WTC11 (cell line): Measurements from ENCODE around the gene IGFL2. TPM values are rescaled to one million over a fixed set of nuclear protein-coding genes. Genes with fewer than 3 reads are reported as not detected.

Experiments used
- ATAC-seq: fragments of 200-7000 bp; cut with Tn5 transposase; 2 replicates; pipeline ENCODE4 v1.10.0; 2021; ENCODE audit warnings: mild to moderate bottlenecking, moderate library complexity
- CTCF ChIA-PET: fragments of 300-600 bp; sonication (Branson Sonifier 250); formaldehyde crosslinking; loops from one replicate; lab custom pipeline; 2021; ENCODE audit warnings: antibody characterized with exemption; lab: Charles Lee
- POLR2A ChIA-PET: fragments of 350-600 bp; sonication (Branson Sonifier 250); formaldehyde crosslinking; loops from one replicate; lab custom pipeline; 2021; ENCODE audit warnings: antibody characterized with exemption; lab: Charles Lee
- DNase-seq: peaks from one replicate; pipeline ENCODE4 v3.0.0; 2021; ENCODE audit warnings: low spot score
- H3K27ac Mint-ChIP-seq: 2 replicates; pipeline ENCODE4 v1.8.0; 2021; ENCODE audit warnings: mixed read lengths
- H3K27me3 Mint-ChIP-seq: 2 replicates; pipeline ENCODE4 v1.8.0; 2021; ENCODE audit warnings: low read depth, mild to moderate bottlenecking, moderate library complexity, mixed read lengths
- H3K36me3 Mint-ChIP-seq: 2 replicates; pipeline ENCODE4 v1.8.0; 2021; ENCODE audit warnings: mixed read lengths
- H3K4me1 Mint-ChIP-seq: 2 replicates; pipeline ENCODE4 v1.8.0; 2022; ENCODE audit warnings: mixed read lengths
- H3K4me3 Mint-ChIP-seq: 2 replicates; pipeline ENCODE4 v1.8.0; 2021; ENCODE audit warnings: mild to moderate bottlenecking, moderate library complexity, mixed read lengths
- H3K9me3 Mint-ChIP-seq: 2 replicates; pipeline ENCODE4 v1.8.0; 2021; ENCODE audit warnings: mixed read lengths
- CBFB ChIP-seq: sonication (generic); formaldehyde crosslinking; IDR thresholded peaks from 2 replicates; pipeline ENCODE4 v1.8.1; 2022; ENCODE audit warnings: mild to moderate bottlenecking, low read depth, missing genetic modification reagents
- CDX4 ChIP-seq: fragments of 250-450 bp; sonication (Bioruptor Pico); IDR thresholded peaks from 2 replicates; pipeline ENCODE4 v1.9.0; 2021; ENCODE audit warnings: moderate library complexity, mild to moderate bottlenecking, inconsistent platforms, borderline replicate concordance
- ETV6 ChIP-seq: sonication (generic); formaldehyde crosslinking; IDR thresholded peaks from 2 replicates; pipeline ENCODE4 v1.8.1; 2022; ENCODE audit warnings: mild to moderate bottlenecking, missing genetic modification reagents
- GABPB1 ChIP-seq: sonication (generic); formaldehyde crosslinking; IDR thresholded peaks from 2 replicates; pipeline ENCODE4 v1.8.1; 2023; ENCODE audit warnings: mild to moderate bottlenecking, missing genetic modification reagents
- GTF2I ChIP-seq: fragments of 250-450 bp; sonication (Bioruptor Pico); conservative IDR thresholded peaks from 2 replicates; pipeline ENCODE4 v1.4.0; 2021; ENCODE audit warnings: mild to moderate bottlenecking
- HMGA2 ChIP-seq: fragments of 250-450 bp; sonication (Bioruptor Pico); IDR thresholded peaks from 2 replicates; pipeline ENCODE4 v1.4.0; 2021; ENCODE audit warnings: mild to moderate bottlenecking, moderate library complexity
- JAZF1 ChIP-seq: fragments of 250-450 bp; sonication (Bioruptor Pico); IDR thresholded peaks from 2 replicates; pipeline ENCODE4 v1.9.0; 2021; ENCODE audit warnings: moderate library complexity, mild to moderate bottlenecking, inconsistent platforms
- KAT7 ChIP-seq: sonication (generic); formaldehyde crosslinking; IDR thresholded peaks from 2 replicates; pipeline ENCODE4 v1.8.1; 2023; ENCODE audit warnings: missing genetic modification reagents, mild to moderate bottlenecking, borderline replicate concordance
- MLX ChIP-seq: sonication (generic); formaldehyde crosslinking; IDR thresholded peaks from 2 replicates; pipeline ENCODE4 v1.8.1; 2023; ENCODE audit warnings: mild to moderate bottlenecking, missing genetic modification reagents, moderate library complexity
- NFE2L1 ChIP-seq: sonication (generic); formaldehyde crosslinking; IDR thresholded peaks from 2 replicates; pipeline ENCODE4 v1.8.1; 2023; ENCODE audit warnings: missing genetic modification reagents
- SMAD3 ChIP-seq: sonication (generic); formaldehyde crosslinking; IDR thresholded peaks from 2 replicates; pipeline ENCODE4 v1.8.0; 2022; ENCODE audit warnings: missing genetic modification reagents, mild to moderate bottlenecking, borderline replicate concordance
- SMAD4 ChIP-seq: sonication (generic); formaldehyde crosslinking; IDR thresholded peaks from 2 replicates; pipeline ENCODE4 v1.8.0; 2022; ENCODE audit warnings: mild to moderate bottlenecking, missing genetic modification reagents
- TEAD1 ChIP-seq: sonication (generic); formaldehyde crosslinking; IDR thresholded peaks from 2 replicates; pipeline ENCODE4 v1.8.0; 2022; ENCODE audit warnings: mild to moderate bottlenecking, missing genetic modification reagents
- USF2 ChIP-seq: sonication (generic); formaldehyde crosslinking; IDR thresholded peaks from 2 replicates; pipeline ENCODE4 v1.8.1; 2023; ENCODE audit warnings: mild to moderate bottlenecking, missing genetic modification reagents, moderate library complexity
- ZBTB21 ChIP-seq: sonication (generic); formaldehyde crosslinking; IDR thresholded peaks from 2 replicates; pipeline ENCODE4 v1.8.1; 2023; ENCODE audit warnings: mild to moderate bottlenecking, missing genetic modification reagents, borderline replicate concordance
- ZNF121 ChIP-seq: sonication (generic); formaldehyde crosslinking; IDR thresholded peaks from 2 replicates; pipeline ENCODE4 v1.8.0; 2023; ENCODE audit warnings: missing genetic modification reagents
- ZNF219 ChIP-seq: sonication (generic); formaldehyde crosslinking; IDR thresholded peaks from 2 replicates; pipeline ENCODE4 v1.8.0; 2023; ENCODE audit warnings: missing genetic modification reagents, mild to moderate bottlenecking, borderline replicate concordance
- ZNF263 ChIP-seq: sonication (generic); formaldehyde crosslinking; IDR thresholded peaks from 2 replicates; pipeline ENCODE4 v1.8.1; 2022; ENCODE audit warnings: low read depth, mild to moderate bottlenecking, moderate library complexity, missing genetic modification reagents
- total RNA-seq: library from RNA; stranded (reverse); gene quantifications from 3 replicates; pipeline ENCODE4 v1.2.3, GENCODE V29; 2021
- TF ChIP-seq, protein P1 (sequence below): sonication (generic); formaldehyde crosslinking; IDR thresholded peaks from 2 replicates; pipeline ENCODE4 v1.8.0; 2022; ENCODE audit warnings: mild to moderate bottlenecking, missing genetic modification reagents
- TF ChIP-seq, protein P2 (sequence below): sonication (generic); formaldehyde crosslinking; IDR thresholded peaks from 2 replicates; pipeline ENCODE4 v1.8.1; 2022; ENCODE audit warnings: missing genetic modification reagents, borderline replicate concordance
- TF ChIP-seq, protein P3 (sequence below): fragments of 250-450 bp; sonication (Bioruptor Pico); IDR thresholded peaks from 2 replicates; pipeline ENCODE4 v1.9.0; 2021; ENCODE audit warnings: mild to moderate bottlenecking
- TF ChIP-seq, protein P4 (sequence below): sonication (generic); formaldehyde crosslinking; IDR thresholded peaks from 2 replicates; pipeline ENCODE4 v1.8.0; 2022; ENCODE audit warnings: mild to moderate bottlenecking, missing genetic modification reagents

The IGFL2 gene
- total RNA-seq, 1 experiment from 2014 or later, result not detected

GRCh38 chr19:46144756-46145155 is 3.3 kb upstream of the IGFL2 start (continued):
- TF ChIP-seq, protein P1, sequence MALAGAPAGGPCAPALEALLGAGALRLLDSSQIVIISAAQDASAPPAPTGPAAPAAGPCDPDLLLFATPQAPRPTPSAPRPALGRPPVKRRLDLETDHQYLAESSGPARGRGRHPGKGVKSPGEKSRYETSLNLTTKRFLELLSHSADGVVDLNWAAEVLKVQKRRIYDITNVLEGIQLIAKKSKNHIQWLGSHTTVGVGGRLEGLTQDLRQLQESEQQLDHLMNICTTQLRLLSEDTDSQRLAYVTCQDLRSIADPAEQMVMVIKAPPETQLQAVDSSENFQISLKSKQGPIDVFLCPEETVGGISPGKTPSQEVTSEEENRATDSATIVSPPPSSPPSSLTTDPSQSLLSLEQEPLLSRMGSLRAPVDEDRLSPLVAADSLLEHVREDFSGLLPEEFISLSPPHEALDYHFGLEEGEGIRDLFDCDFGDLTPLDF (CRISPR knock-in tag), result no peak
- TF ChIP-seq, protein P2, sequence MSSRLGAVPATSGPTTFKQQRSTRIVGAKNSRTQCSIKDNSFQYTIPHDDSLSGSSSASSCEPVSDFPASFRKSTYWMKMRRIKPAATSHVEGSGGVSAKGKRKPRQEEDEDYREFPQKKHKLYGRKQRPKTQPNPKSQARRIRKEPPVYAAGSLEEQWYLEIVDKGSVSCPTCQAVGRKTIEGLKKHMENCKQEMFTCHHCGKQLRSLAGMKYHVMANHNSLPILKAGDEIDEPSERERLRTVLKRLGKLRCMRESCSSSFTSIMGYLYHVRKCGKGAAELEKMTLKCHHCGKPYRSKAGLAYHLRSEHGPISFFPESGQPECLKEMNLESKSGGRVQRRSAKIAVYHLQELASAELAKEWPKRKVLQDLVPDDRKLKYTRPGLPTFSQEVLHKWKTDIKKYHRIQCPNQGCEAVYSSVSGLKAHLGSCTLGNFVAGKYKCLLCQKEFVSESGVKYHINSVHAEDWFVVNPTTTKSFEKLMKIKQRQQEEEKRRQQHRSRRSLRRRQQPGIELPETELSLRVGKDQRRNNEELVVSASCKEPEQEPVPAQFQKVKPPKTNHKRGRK (CRISPR knock-in tag), result no peak
- TF ChIP-seq KAT7 (CRISPR knock-in tag) (no peak), ZBTB21 (CRISPR knock-in tag) (no peak), SMAD3 (CRISPR knock-in tag) (no peak), GTF2I (CRISPR knock-in tag) (no peak), ZNF219 (CRISPR knock-in tag) (no peak), USF2 (CRISPR knock-in tag) (no peak)
- TF ChIP-seq, protein P3, sequence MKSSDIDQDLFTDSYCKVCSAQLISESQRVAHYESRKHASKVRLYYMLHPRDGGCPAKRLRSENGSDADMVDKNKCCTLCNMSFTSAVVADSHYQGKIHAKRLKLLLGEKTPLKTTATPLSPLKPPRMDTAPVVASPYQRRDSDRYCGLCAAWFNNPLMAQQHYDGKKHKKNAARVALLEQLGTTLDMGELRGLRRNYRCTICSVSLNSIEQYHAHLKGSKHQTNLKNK (CRISPR knock-in tag), result no peak

DNA sequence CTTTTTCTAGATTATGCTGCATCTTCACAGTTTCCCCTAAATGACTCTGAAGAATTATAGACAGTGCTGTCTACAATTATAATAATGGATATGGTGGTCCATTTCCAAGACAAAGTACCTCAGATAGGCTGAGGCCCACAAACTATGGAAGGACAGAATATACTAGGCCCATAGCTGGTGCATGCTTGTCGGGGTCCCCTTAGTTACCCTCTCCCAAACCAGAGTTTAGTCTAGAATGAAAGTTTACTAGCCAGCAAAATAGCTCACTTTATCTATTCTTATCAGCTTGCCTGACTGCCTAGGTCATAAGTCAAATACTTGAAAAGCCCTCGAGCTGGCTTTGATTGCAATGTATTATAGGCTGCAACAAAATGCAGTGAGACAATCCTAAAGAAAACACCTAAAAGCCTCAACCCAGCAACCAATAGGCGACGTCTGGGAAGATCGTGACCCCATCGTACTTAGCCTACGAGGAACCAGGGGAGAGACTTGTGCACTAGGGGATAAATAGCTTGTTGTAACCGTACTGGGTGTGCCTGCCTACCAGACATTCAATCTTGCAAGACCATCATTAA is 785 bp upstream of the IGFL2 start:
- H3K36me3 Mint-ChIP-seq, result no peaks in the 10 kb centered on the region
- ChIA-PET CTCF (interaction anchor here (1.1 kb wide), 1 partner anchor 186 kb away, joined by 3 read pairs; no protein-coding TSS in a partner anchor), POLR2A (no interaction called here)
- H3K4me1 Mint-ChIP-seq, result 0 out of 2 replicates have a peak, but pooled peaks cover 6% of the 10 kb centered on the region
- no peak overlapping the region for H3K27ac Mint-ChIP-seq
- ATAC-seq, result no peak
- no peak overlapping the region for H3K4me3 Mint-ChIP-seq
- DNase-seq, result no peak
- no peaks in the 10 kb centered on the region for H3K9me3 Mint-ChIP-seq
- TF ChIP-seq HMGA2 (no peak), CBFB (CRISPR knock-in tag) (no peak), TEAD1 (CRISPR knock-in tag) (no peak), NFE2L1 (CRISPR knock-in tag) (no peak), ZNF121 (no peak), GABPB1 (CRISPR knock-in tag) (no peak), JAZF1 (CRISPR knock-in tag) (no peak), CDX4 (CRISPR knock-in tag) (no peak), MLX (CRISPR knock-in tag) (no peak), ZNF263 (CRISPR knock-in tag) (no peak), SMAD4 (no peak), ETV6 (CRISPR knock-in tag) (no peak)
- TF ChIP-seq, protein P4, sequence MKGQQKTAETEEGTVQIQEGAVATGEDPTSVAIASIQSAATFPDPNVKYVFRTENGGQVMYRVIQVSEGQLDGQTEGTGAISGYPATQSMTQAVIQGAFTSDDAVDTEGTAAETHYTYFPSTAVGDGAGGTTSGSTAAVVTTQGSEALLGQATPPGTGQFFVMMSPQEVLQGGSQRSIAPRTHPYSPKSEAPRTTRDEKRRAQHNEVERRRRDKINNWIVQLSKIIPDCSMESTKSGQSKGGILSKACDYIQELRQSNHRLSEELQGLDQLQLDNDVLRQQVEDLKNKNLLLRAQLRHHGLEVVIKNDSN, result no peak
- H3K27me3 Mint-ChIP-seq, result peaks cover 18% of the 10 kb centered on the region
